Umbilical cord (tissue), 2 donors: Measurements from ENCODE around the gene FGD3. TPM values are rescaled to one million over a fixed set of nuclear protein-coding genes. Genes with fewer than 3 reads are reported as not detected.

Source experiments
- DNase-seq: peaks from one replicate; pipeline ENCODE4 v3.0.0-alpha.2; 2015; ENCODE audit warnings: low spot score
- total RNA-seq: library from RNA; depleted of rRNA; stranded (reverse); fragments of >200 nt; gene quantifications from one replicate; pipeline ENCODE4 v1.2.3, GENCODE V29; 2014; ENCODE audit warnings: low replicate concordance; ENCODE audit not compliant: insufficient read depth

FGD3 gene
- total RNA-seq, 1 donor from 2014 or later = 4.8 TPM

- no peak for DNase-seq
Measured at GRCh38 chr9:93068956-93069355, 121.6 kb downstream of the FGD3 start.

- DNase-seq = no peak
Measured at GRCh38 chr9:93071464-93071863, 124.1 kb downstream of the FGD3 start.

- peak; percentile 34 for DNase-seq
Measured at GRCh38 chr9:93072383-93072795, 125.1 kb downstream of the FGD3 start.

GRCh38 chr9:93076101-93076791 is 128.9 kb downstream of the FGD3 start:
- DNase-seq = no peak

GRCh38 chr9:93076792-93077128 is 129.4 kb downstream of the FGD3 start:
- DNase-seq = no peak

- no peak for DNase-seq
Measured at GRCh38 chr9:93077367-93077766, 130.0 kb downstream of the FGD3 start.

- no peak for DNase-seq
Measured at GRCh38 chr9:93077811-93078210, 130.5 kb downstream of the FGD3 start.

GRCh38 chr9:93079371-93079770 is 132.0 kb downstream of the FGD3 start:
- DNase-seq = no peak

- DNase-seq = no peak
Measured at GRCh38 chr9:93080406-93080805, 133.1 kb downstream of the FGD3 start.

- no peak for DNase-seq
Measured at GRCh38 chr9:93081081-93081529, 133.8 kb downstream of the FGD3 start.

GRCh38 chr9:93081931-93082330 is 134.6 kb downstream of the FGD3 start:
- DNase-seq = no peak

- DNase-seq = no peak
Measured at GRCh38 chr9:93082841-93083411, 135.6 kb downstream of the FGD3 start.

GRCh38 chr9:93083592-93084470 is 136.5 kb downstream of the FGD3 start:
- DNase-seq = no peak

- no peak for DNase-seq
Measured at GRCh38 chr9:93084471-93084881, 137.2 kb downstream of the FGD3 start.

- DNase-seq = no peak
Measured at GRCh38 chr9:93085676-93086075, 138.4 kb downstream of the FGD3 start.

Other genes starting within 250 kb of the FGD3 start
- 52.5 TPM for gene BICD2, start 182.7 kb upstream of the FGD3 start, total RNA-seq
- gene ZNF484, start 69.5 kb upstream of the FGD3 start, total RNA-seq = 24.6 TPM
- not detected for gene SUSD3, start 111.2 kb downstream of the FGD3 start, total RNA-seq
- gene CARD19, start 148.7 kb downstream of the FGD3 start, total RNA-seq = 16.1 TPM
- gene NINJ1, start 186.7 kb downstream of the FGD3 start, total RNA-seq = 23.8 TPM
- 10.4 TPM for gene WNK2, start 236.6 kb downstream of the FGD3 start, total RNA-seq